ENCODE measurements around the gene PRDM1.
A peak's percentile ranks its signal among the peaks of the same experiment; 100 is the strongest.

Gene PRDM1

DNA sequence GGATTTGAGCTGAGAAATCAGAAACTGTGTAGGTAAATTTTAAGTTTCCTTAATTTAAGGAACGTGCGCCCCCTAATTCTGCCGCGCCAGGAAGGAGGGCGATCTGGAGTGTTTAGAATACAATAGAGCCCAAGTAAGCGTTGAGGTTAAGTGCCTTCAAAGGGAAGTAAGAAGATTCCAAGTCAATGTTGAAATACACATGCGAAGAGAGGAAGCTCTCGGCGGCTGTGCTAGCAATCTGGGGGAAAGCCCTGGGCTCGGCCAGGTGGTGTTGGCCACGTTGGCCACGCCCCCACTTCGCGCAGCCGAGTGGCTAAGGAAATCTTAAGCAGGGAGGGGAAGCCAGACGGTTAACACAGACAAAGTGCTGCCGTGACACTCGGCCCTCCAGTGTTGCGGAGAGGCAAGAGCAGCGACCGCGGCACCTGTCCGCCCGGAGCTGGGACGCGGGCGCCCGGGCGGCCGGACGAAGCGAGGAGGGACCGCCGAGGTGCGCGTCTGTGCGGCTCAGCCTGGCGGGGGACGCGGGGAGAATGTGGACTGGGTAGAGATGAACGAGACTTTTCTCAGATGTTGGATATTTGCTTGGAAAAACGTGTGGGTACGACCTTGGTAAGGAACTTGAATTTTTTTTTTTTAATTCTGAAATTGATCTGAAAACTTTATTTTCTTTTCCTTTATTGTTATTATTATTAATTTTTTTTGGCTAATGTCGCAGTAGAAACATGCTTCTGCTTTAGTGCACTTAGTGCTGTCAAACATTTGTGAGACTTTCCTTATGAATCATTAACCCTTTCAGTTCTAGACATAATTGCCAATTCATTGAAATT lies at the start of gene PRDM1:
PRDM1 (plus strand) TSS at position 353 of the 830 bp plus-strand sequence; CDS start at position 571, 218 bp downstream.
- DNase-seq, result peak; percentile 22

DNA sequence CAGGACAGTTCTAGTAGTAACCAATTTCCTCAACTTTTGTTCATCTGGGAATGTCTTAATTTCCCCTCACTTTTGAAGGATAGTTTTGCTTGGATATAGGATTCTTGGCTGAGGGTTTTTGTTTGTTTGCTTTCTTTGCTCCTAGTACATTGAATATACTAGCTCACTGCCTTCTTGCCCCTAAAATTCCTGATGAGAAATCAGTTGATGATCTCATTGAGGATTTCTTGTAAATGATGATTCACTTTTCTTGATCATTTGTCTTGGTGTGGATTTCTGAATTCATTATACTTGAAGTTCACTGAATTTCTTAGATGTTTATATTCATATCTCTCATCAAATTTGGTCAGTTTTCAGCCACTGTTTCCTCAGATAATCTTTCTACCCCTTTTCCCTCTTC lies 49.1 kb upstream of the PRDM1 start:
- no peak for DNase-seq

DNA sequence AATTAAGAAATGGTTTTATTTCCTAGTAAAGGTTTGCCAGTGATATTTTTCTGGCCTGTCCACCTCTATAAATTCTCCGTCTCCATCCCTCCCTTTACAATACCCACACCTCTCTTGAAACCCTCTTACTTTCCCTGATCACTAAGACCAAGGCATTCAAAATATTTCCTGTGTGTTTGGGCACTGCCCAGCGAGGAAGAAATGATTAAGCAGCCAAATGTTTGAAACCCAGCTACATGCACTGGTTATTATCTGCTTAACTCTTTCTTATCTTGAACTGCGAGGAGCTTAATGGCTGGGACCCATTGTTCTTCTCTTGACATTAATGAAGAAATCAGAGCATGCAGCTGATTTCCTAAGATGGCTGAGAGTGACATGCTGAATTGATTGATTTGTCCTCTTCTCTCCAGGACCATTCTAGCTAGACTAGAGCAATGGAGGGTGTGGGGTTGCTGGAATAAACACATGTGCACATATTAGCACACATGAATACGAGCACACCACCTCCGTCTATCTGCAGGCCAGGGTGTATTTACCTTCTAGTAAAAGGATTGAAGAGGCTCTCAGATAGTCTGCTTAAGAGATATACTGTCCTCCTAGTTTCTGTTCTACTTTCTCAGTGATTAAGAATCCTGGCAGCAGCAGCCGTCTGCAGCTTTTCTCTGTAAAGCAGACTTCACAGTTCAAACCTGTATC lies 46.1 kb upstream of the PRDM1 start:
- DNase-seq, result no peak

DNA sequence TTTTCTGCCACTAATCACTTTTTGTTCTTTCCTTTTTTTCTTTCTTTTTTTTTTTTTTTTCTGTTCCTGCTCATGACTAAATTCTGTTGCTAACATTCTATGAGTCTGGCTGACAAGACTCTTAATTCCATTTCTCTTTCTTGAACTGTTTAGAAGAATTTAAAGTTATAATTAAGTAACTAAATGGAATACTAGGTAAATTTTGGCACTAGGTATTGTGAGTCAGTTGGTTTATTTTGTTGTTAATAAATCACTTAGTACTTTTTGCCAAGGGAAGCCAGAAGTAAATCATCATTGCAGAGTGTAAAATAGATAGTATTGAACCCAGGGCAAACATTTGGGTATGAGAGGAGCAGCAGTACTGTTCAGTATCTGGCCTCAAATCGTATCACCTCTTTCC lies 42.0 kb upstream of the PRDM1 start:
- no peak for DNase-seq

DNA sequence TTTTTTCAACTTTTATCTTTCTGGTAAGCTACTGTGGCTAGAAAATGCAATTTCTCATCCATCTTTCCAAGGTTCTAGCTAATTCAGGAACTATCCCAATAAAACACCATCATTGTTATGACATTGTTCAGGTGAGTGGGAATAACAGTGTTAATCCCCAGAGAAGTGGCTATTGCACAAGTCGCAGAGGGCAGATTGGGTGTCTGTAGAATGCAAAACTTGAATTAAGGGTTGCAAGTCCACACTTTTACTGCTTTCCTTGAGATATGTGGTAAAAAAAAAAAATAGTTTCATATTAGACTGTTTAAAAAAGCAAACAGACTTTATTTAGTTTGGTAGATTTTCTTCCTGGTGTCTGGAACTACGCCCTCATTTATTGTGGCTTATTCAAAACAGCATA lies 41.1 kb upstream of the PRDM1 start:
- DNase-seq, result no peak

DNA sequence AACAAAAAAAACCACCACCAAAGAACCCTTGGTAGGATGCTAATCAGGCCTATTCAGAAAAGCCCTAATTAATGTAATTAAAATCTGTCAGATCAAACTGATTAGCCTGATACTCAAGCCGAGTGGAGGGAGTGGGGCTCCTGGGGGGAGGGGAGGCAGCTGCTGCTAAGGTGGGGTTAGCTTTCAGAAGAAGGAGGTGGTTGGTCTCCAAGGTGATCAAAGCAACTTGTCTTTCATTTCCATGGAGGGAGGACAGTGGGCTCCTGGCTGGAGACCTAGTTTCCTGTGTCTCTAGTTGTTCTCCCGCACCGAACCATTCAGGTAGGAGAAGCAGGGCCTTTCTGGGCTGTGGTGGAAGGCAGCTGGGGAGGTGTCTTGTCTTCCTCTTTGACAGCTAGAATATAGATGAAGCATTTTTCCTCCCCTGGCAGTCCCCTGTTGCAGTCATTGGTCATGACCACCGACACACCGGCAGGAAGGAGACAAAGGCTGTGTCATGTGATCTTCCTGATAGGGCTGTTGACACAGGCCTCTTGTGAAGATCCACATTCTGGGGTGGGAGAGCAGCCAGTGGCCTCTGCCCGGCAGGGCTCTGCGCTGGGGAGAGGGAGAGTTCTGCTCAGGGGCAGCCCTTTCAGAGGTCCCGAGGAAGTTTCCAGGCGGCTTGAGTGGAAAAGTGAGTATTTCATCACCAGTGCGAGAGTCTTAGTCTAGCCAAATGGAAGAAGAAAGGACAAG lies 39.9 kb upstream of the PRDM1 start:
- no peak for DNase-seq

DNA sequence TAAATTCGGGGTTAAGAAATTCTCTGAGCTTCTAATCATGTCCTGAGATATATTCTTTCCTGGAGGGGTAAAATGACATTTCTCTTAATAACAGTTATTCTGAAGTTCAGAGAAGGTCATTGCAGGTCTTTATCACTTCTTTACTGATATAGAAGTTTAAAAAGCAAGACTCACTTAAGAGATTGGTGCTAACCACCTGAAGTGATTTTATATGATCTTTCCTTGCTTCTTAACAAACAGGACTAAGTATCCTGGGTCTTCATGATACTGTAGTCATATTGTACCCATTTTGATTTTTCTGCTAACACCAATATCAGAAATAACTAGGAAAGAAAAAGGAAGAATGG lies 39.3 kb upstream of the PRDM1 start:
- DNase-seq, result no peak

DNA sequence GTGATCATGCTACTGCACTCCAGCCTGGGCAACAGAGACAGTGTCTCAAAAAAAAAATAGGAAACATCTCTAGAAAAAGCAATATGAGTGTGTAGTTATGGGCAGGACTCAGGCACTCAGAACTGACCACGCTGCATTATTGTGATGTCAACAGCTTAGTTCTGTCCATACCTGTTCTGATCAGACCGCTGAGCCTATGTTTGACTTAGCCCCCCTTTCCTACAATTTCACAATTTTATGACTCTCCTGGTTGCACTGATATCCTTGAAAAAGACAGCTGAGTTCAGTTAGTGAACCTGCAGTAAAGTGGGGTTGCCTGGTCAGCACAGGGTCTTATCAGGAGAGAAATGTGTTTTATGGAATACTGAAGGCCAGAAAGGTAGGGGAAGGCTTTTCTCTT lies 37.8 kb upstream of the PRDM1 start:
- DNase-seq, result no peak

DNA sequence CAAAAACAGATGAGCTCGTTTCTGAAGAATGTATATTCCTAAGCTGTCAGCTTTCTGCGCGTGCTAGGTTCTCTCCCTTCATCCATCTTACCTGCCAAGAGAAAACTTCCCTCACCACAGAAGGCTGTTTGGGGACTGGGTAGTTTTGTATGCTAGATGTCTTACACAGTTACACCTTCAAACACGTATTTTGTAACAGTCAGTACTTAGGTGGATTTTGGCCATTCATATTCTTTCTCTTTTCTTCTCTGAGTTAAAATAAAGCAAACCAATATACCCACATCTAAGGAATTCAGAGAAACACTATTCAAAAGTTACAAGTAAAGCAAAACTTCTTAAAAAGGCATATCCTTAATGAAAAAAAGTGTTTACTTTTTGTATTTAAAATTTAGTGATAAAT lies 35.6 kb upstream of the PRDM1 start:
- no peak for DNase-seq

DNA sequence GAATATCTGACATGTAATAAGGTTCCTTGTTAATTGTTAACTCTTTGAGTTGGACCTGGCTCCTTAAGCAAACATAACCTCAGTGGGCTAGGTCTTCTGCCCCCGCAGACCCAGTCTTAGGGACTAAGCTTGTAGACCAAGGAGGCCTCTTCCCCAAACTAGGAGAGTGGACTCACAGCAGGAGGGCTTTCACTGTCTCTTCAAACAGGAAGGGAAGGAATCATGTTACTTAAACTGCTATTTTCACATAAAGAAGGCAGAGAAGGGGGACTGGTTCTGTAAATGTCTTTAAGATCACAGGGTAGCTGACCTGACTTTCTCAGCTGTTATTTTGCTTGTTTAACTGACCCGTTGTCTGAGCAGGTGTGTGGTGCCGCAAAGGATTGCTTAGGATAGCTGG lies 34.9 kb upstream of the PRDM1 start:
- DNase-seq, result no peak

DNA sequence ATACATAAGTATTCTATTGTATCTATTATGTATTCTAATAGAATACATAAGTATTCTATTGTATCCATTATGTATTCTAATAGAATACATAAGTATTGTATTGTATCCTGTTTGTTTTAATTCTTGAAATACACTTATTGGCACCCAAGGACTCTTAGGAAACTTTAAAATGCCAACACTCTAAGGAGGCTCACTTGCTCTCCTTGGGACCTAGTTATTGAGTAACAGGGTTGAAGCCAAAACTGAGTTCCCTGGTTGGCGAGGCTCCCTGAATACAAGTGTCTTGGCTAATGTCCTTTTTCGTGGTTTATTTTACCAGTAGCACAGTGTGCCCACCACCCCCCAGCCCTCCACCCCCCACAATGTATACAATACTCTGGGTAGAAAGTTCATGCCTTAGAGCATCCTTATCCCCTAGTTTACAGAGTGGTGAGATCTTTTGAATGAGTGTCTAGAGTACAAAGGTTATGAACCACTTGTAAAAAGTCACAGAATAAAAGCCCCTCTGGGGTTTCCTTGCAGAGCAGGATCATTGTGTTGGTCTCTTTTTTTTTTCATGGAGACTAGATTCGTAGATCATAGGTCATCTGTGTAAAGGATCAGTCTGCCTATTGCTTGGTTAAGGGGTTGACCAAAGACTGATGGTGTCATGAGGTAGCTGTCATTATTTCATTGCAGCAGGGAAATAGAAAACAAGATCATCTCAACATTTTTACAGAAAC lies 32.5 kb upstream of the PRDM1 start:
- DNase-seq, result no peak

DNA sequence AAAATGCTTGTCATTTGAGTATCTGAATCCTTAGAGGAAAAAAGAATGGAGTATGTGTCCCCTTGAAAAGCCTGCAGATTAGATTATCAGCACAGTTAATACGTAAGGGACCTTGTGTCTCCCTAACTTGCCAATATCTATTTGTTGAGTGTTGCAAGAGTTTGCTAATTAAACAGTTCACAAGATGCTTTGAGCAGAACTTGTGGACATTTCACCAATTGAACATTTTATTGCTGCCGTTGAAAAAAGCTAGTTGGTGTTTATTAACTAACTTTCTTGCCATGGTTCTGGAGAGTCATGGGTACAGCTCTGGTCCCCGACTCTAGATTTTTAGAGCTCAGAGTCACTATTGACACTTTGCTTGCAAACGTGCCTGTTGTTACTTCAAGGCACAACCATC lies 30.6 kb upstream of the PRDM1 start:
- no peak for DNase-seq

DNA sequence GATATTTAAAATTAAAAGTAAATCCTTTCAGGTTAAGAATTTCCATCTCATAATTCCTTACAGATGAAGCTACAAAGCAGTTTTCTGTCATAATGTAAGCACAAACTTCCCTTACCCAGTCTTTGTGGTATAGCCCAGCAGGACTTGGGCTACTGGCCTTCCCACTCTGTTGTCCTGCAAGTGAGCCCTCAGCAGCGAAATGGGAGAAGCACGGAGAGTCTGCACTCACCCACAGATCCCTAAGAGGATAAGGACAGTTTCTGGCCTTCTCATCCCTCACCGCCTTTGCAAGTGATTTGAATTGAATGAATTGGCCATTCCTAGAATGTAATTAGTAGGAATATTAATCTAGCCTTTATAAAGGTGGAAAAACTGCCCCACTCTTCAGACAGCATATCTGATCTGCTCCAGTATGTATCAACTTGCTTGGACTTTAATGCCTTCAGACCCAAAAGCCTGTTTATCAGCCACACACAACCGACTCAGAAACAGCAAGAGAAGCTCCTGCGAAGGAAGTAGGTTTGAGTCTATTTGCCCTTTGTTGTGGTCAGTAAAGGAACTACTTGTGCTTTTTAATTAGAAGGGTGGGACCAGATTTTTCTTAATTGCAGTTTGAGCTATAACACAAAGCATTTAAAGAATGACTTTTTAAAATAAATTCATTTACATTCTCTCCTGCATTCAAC lies 29.9 kb upstream of the PRDM1 start:
- no peak for DNase-seq

DNA sequence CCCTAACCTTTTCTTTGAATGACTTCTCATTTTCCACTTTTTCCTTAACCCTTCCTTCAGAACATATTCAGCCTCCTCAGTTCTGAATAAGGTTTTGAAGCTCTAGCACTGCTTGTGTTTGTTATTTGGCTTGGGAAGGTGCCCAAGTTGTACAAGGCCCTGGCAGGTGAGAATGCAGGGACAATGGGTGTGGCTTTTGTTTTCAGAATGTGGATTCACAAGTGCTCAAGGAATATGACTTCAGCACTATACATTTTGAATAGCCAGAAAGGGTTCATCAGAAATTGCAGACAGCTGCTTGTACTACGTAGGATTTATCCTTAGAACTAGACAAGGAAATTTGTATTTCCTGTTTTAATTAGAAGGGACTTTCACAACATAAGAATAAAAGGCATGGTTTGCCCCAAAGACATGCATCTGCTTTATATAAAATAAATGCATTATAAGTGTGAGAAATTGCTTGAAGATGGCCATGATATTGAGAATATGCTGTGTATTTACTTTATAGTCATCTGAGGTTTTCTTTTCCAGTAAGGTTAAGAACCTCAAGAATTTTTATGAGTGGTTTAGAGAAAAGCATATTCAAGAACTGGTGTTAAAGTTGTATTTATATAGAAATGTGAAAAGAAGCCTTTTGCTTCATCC lies 29.3 kb upstream of the PRDM1 start:
- no peak for DNase-seq

DNA sequence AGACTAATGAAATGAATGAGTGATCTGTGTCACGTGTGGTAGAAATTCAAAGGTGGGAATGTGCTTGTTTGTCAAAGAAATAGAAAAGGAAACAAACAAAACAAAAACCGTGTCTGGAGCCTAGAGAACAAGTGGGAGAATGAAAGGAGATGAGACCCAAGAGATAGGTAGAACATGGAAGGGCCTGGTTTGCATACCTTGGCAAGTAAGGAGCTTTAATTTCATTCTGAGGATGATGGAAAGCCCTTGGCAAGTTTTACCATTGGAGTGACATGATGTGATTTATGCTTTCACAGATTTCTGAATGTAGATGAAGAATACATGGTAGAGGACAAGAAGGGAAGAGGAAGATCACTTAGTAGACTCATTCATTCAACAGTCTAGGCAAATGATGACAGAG lies 26.8 kb upstream of the PRDM1 start:
- DNase-seq, result no peak

DNA sequence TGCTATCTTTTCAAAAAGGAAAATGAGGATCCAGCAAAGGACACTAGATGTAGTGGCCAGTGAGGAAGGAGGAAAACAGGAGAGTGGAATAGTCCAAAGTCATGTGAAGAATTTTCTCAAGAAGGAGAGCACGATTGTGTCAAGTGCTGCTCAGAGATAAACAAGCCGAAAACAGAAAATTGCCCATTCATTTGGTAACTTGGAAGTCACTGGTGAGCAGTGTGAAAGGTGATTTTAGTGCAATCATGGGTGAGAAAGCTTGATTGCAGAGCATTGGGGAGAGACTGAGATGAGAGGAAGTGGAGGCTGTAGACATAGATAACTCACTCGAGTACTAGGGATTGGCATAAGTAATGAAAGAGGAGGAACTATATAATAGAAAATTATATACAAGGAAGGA lies 26.0 kb upstream of the PRDM1 start:
- no peak for DNase-seq

DNA sequence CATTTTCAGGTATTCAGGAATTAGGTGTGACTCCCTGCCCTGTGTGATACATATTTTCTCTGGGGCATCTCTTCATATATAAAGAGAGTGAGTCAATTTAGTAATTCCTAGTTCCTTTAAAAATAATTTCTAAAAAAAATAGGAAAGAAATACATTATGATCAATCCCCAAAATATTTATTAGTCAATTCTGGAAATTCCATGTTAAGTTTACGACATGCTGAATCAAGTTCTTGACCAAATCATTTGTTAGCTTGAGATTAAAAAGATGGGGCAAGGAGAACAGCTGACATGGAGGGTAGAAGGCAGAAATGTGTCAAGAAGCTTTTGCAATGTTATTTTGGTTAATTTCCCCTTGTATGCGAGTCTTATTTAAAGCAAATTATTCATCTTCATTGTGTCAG lies 22.7 kb upstream of the PRDM1 start:
- no peak for DNase-seq

DNA sequence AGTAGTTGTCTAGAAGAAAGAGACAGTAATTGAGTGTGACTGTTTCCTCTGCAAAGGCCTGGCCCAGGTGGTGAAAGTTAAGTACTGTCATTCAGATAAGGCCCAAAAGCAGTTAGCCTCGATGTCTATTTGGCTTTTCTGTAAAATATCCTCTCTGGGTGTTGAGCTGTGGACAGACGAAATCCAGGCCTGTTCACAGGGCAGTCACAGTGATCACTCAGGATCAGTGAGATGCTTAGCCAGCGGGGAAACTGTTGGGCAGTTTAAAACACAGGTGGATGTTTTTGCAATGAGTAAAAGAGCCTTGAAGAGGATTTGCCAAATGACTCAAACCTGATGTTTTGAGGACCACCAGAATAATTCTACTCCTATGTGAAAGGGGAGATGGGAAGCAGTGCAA lies 22.0 kb upstream of the PRDM1 start:
- DNase-seq, result no peak

DNA sequence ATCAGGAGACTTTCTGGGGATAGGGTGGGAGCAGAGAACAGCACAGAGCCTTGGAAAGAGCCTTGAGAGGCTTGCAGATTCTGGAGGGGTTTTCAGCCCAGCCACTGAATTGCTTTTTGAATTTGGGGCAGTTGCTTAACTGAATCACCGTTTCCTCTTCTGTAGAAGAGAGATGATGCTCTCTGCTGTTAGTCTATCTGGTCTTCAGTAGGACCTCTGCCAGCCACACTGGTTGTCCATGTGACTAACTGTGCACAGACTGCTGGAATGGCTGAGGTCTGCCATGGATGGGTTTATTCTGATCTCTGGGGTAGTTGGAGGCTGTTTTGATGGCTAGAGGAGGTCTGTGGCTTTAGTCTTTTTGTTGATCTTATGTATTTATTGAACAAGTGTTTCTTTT lies 21.4 kb upstream of the PRDM1 start:
- DNase-seq, result no peak

DNA sequence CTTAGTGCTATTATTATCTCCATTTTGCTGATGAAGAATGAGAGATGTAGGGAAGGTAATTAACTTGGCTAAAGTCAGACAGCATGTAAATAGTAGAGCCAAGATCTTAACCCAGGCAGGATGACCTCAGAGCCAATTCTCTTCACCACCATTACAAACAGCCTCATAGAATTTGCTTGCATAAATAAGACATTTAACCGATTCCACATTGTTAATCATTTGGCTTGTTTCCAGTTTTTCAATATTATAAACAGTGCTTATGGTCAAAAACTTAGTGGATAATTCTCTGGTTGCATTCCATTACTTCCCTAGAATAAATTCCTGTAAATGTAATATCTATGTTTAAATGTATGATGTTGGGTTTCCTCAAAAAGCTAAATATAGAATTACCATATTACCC lies 19.1 kb upstream of the PRDM1 start:
- DNase-seq, result no peak

DNA sequence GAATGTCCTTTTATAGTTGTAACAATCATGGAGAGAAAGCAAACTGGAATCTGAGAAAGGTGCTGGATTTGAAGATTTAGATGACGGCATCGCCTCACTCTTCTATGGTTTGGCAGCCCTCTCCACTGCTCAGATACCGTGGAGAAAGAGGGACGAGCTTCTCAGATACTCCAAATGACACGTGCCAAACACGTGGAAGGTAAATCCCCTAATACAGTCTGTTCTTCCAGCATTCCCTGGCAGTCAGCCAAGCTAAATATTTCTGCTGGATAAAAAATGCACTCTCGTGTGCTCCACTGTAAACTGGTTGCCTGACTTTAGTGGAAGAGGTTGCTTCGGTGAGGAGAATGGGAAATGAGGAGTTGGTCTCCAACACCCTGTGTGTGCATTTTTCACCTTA lies 16.7 kb upstream of the PRDM1 start:
- no peak for DNase-seq

DNA sequence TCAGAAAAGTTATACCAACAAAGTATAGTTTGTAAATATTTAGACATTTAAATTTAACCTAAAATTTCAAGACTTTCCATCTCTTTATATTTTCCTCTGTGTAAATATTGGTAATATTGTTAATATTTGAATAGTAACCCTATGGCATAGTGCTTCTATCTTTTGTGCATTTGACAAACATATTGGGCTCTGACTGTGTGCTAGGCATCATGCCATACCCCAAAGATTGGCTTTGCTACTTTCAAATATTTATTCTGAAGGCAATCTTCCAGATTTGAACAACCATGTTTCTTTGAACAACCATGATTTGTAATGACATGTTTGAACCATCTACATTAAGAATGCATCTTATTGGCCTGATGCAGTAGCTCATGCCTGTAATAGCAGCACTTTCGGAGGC lies 15.5 kb upstream of the PRDM1 start:
- no peak for DNase-seq

Data from NCI-H1436 treated with DMSO at 0.1 percent for 48 hours (cell line).